HEK293 (cell line): Measurements from ENCODE around the gene MCEE.

Experiments used
- CTCF ChIA-PET: fragments of 350-600 bp; formaldehyde crosslinking; extraction: SDS; loops from one replicate; lab custom pipeline; 2021; ENCODE audit warnings: antibody characterized with exemption; lab: Yijun Ruan, JAX
- POLR2A ChIA-PET: fragments of 300-600 bp; formaldehyde crosslinking; extraction: SDS; loops from one replicate; lab custom pipeline; 2020; ENCODE audit warnings: antibody characterized with exemption, inconsistent platforms; lab: Yijun Ruan, JAX
- H3K27ac ChIP-seq: fragments of 200-500 bp; sonication (Bioruptor generic); 2 replicates; pipeline ENCODE4 v1.5.1; 2014; ENCODE audit warnings: low read depth, low read length, control low read depth, inconsistent platforms; ENCODE audit errors: extremely low read depth
- H3K36me3 ChIP-seq, 2 experiments: fragments of 200-500 bp in 1 of 2; sonication (Bioruptor generic) in 1 of 2; 1 replicate in 1 of 2; 2 replicates in 1 of 2; pipeline ENCODE4 v1.5.1; 2014 to 2017; ENCODE audit warnings: inconsistent platforms in 2 of 2, low read length in 2 of 2; ENCODE audit not compliant: control insufficient read depth in 2 of 2, insufficient read depth in 1 of 2
- H3K4me1 ChIP-seq: fragments of 200-500 bp; sonication (Bioruptor generic); 2 replicates; pipeline ENCODE4 v1.5.1; 2014; ENCODE audit warnings: mild to moderate bottlenecking, low read length, inconsistent platforms; ENCODE audit not compliant: control insufficient read depth, insufficient read depth
- H3K4me3 ChIP-seq: 2 replicates; pipeline ENCODE4 v1.5.1; 2011; ENCODE audit warnings: low read depth, mild to moderate bottlenecking, control low read depth, low read length, moderate library complexity
- H3K9me3 ChIP-seq: fragments of 200-500 bp; sonication (Bioruptor generic); 2 replicates; pipeline ENCODE4 v1.5.1; 2014; ENCODE audit warnings: low read depth, low read length, inconsistent platforms; ENCODE audit not compliant: control insufficient read depth, insufficient read depth
- BCL11B ChIP-seq: fragments of 450-650 bp; formaldehyde crosslinking; IDR thresholded peaks from 2 replicates; pipeline ENCODE4 v1.5.1; 2016; ENCODE audit warnings: low read depth, missing biosample characterization, missing genetic modification characterization
- EGR2 ChIP-seq: fragments of 450-650 bp; formaldehyde crosslinking; IDR thresholded peaks from 2 replicates; pipeline ENCODE4 v1.5.1; 2016; ENCODE audit warnings: low read depth, missing biosample characterization, missing genetic modification characterization
- GLI2 ChIP-seq: fragments of 450-650 bp; formaldehyde crosslinking; IDR thresholded peaks from 2 replicates; pipeline ENCODE4; 2017; ENCODE audit warnings: missing biosample characterization, missing genetic modification characterization, low read depth, borderline replicate concordance
- GLIS2 ChIP-seq: fragments of 450-650 bp; formaldehyde crosslinking; IDR thresholded peaks from 2 replicates; pipeline ENCODE4 v1.5.1; 2016; ENCODE audit warnings: missing biosample characterization, missing genetic modification characterization
- KLF1 ChIP-seq: fragments of 450-650 bp; formaldehyde crosslinking; IDR thresholded peaks from 2 replicates; pipeline ENCODE4 v1.5.1; 2016; ENCODE audit warnings: missing biosample characterization, missing genetic modification characterization
- MZF1 ChIP-seq: fragments of 450-650 bp; formaldehyde crosslinking; IDR thresholded peaks from 2 replicates; pipeline ENCODE4 v1.5.1; 2017; ENCODE audit warnings: missing biosample characterization, missing genetic modification characterization, borderline replicate concordance
- OVOL3 ChIP-seq: fragments of 450-650 bp; formaldehyde crosslinking; IDR thresholded peaks from 2 replicates; pipeline ENCODE4 v1.5.1; 2016; ENCODE audit warnings: missing biosample characterization, missing genetic modification characterization
- REST ChIP-seq: fragments of 450-650 bp; formaldehyde crosslinking; IDR thresholded peaks from 2 replicates; pipeline ENCODE4 v1.5.1; 2016; ENCODE audit warnings: missing biosample characterization, missing genetic modification characterization
- ZBTB6 ChIP-seq: fragments of 450-650 bp; formaldehyde crosslinking; IDR thresholded peaks from 2 replicates; pipeline ENCODE4 v1.5.1; 2017; ENCODE audit warnings: missing biosample characterization, missing genetic modification characterization
- ZNF292 ChIP-seq: fragments of 450-650 bp; formaldehyde crosslinking; IDR thresholded peaks from 2 replicates; pipeline ENCODE4 v1.5.1; 2016; ENCODE audit warnings: low read depth, missing biosample characterization, missing genetic modification characterization, borderline replicate concordance
- ZNF433 ChIP-seq: fragments of 450-650 bp; formaldehyde crosslinking; IDR thresholded peaks from 2 replicates; pipeline ENCODE4 v1.5.1; 2016; ENCODE audit warnings: missing biosample characterization, missing genetic modification characterization, low read depth
- ZNF48 ChIP-seq: fragments of 450-650 bp; formaldehyde crosslinking; IDR thresholded peaks from 2 replicates; pipeline ENCODE4 v1.5.1; 2016; ENCODE audit warnings: missing biosample characterization, missing genetic modification characterization
- ZNF558 ChIP-seq: fragments of 450-650 bp; formaldehyde crosslinking; IDR thresholded peaks from 2 replicates; pipeline ENCODE4 v1.5.1; 2016; ENCODE audit warnings: missing biosample characterization, missing genetic modification characterization
- ZNF645 ChIP-seq: fragments of 450-650 bp; formaldehyde crosslinking; IDR thresholded peaks from 2 replicates; pipeline ENCODE4; 2016; ENCODE audit warnings: missing biosample characterization, missing genetic modification characterization
- ZNF670 ChIP-seq: fragments of 450-650 bp; formaldehyde crosslinking; IDR thresholded peaks from 2 replicates; pipeline ENCODE4 v1.5.1; 2016; ENCODE audit warnings: missing biosample characterization, missing genetic modification characterization, low read depth
- ZNF777 ChIP-seq: fragments of 450-650 bp; formaldehyde crosslinking; IDR thresholded peaks from 2 replicates; pipeline ENCODE4 v1.5.1; 2017; ENCODE audit warnings: missing biosample characterization, missing genetic modification characterization, borderline replicate concordance
- ZSCAN30 ChIP-seq: fragments of 450-650 bp; IDR thresholded peaks from 2 replicates; pipeline ENCODE4 v1.5.1; 2018; ENCODE audit warnings: missing biosample characterization, mild to moderate bottlenecking, missing genetic modification characterization, moderate library complexity
- TF ChIP-seq, protein P1 (sequence below): fragments of 450-650 bp; formaldehyde crosslinking; optimal IDR thresholded peaks from 2 replicates; pipeline ENCODE3; 2016; ENCODE audit warnings: missing biosample characterization, mild to moderate bottlenecking, missing genetic modification characterization

Gene MCEE

GRCh38 chr2:71064110-71064611 lies 65.9 kb downstream of the MCEE start:
- CTCF ChIA-PET, result no interaction called here
- H3K4me3 ChIP-seq, result no peak overlapping the region
- TF ChIP-seq KLF1 (tag by site-specific recombination), result no peak
- no peak for TF ChIP-seq REST
- TF ChIP-seq BCL11B (tag by site-specific recombination), result no peak
- TF ChIP-seq ZNF645, result no peak
- 0 out of 2 replicates have a peak, but pooled peaks have one; percentile 6 for TF ChIP-seq EGR2
- no peak for TF ChIP-seq ZNF292 (tag by site-specific recombination)
- POLR2A ChIA-PET, result no interaction called here
- no peaks in the 10 kb centered on the region for H3K36me3 ChIP-seq
- no peaks in the 10 kb centered on the region; the same call in 1 of the 2 replicates for H3K4me1 ChIP-seq
- no peak overlapping the region for H3K27ac ChIP-seq
- no peaks in the 10 kb centered on the region for H3K9me3 ChIP-seq

- TF ChIP-seq GLI2 (tag by site-specific recombination), result no peak
- no peak for TF ChIP-seq ZNF777 (tag by site-specific recombination)
- TF ChIP-seq MZF1 (tag by site-specific recombination), result no peak
- TF ChIP-seq EGR2, result no peak
- TF ChIP-seq ZNF670 (tag by site-specific recombination), result no peak
- TF ChIP-seq ZNF48 (tag by site-specific recombination), result no peak
- TF ChIP-seq GLIS2 (tag by site-specific recombination), result no peak
- TF ChIP-seq ZNF558 (tag by site-specific recombination), result no peak
- TF ChIP-seq, protein P1, sequence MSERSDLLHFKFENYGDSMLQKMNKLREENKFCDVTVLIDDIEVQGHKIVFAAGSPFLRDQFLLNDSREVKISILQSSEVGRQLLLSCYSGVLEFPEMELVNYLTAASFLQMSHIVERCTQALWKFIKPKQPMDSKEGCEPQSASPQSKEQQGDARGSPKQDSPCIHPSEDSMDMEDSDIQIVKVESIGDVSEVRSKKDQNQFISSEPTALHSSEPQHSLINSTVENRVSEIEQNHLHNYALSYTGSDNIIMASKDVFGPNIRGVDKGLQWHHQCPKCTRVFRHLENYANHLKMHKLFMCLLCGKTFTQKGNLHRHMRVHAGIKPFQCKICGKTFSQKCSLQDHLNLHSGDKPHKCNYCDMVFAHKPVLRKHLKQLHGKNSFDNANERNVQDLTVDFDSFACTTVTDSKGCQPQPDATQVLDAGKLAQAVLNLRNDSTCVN (tag by site-specific recombination), result no peak
- TF ChIP-seq ZNF433, result no peak
- TF ChIP-seq ZSCAN30 (tag by site-specific recombination), result no peak
- no peak for TF ChIP-seq ZBTB6 (tag by site-specific recombination)
- TF ChIP-seq OVOL3 (tag by site-specific recombination), result no peak
- H3K27ac ChIP-seq, result no peak overlapping the region
- H3K4me3 ChIP-seq, result no peak overlapping the region
- POLR2A ChIA-PET, result no interaction called here
- no peaks in the 10 kb centered on the region; the same call in 1 of the 2 replicates for H3K4me1 ChIP-seq
- no peaks in the 10 kb centered on the region for H3K36me3 ChIP-seq
- CTCF ChIA-PET, result no interaction called here
- no peaks in the 10 kb centered on the region for H3K9me3 ChIP-seq
Measured at GRCh38 chr2:71063216-71063615, 66.8 kb downstream of the MCEE start.
